Activated CD4-positive, alpha-beta T cell treated with anti-CD3 and anti-CD28 coated beads, Interleukin-2, amount 50 U/mL, for 4 hours (primary cell): ENCODE data around the gene SPAG8.

Experiments
- DNase-seq, 2 experiments: peaks; one replicate each; pipeline ENCODE4 v3.0.0-alpha.2; 2020

The SPAG8 gene

DNA sequence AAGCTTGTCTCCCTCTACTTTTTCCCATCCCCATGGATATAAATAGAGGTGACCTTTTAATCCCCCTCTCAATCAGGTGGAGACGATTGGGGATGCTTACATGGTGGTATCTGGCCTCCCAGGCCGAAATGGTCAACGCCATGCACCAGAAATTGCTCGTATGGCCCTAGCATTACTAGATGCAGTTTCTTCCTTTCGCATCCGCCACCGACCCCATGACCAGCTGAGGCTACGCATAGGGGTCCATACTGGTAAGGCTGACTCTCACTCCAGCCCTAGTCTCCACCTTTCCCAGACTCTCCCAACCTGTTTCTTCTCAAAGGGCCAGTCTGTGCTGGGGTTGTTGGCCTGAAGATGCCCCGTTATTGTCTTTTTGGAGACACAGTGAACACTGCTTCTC lies 3.6 kb downstream of the SPAG8 start:
- DNase-seq = no peak

DNA sequence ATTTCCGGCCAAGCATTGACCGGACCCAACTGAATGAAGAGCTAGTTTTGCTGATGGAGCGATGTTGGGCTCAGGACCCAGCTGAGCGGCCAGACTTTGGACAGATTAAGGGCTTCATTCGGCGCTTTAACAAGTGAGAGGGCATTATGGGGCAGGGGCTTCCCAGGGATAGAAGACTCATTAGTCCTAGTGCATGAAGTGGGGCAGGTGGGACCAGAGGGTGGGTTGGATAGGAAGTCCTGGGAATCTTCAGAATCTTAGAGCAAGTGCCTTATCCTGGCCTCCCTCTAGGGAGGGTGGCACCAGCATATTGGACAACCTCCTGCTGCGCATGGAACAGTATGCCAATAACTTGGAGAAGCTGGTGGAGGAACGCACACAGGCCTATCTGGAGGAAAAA lies 6.0 kb downstream of the SPAG8 start:
- no peak for DNase-seq

DNA sequence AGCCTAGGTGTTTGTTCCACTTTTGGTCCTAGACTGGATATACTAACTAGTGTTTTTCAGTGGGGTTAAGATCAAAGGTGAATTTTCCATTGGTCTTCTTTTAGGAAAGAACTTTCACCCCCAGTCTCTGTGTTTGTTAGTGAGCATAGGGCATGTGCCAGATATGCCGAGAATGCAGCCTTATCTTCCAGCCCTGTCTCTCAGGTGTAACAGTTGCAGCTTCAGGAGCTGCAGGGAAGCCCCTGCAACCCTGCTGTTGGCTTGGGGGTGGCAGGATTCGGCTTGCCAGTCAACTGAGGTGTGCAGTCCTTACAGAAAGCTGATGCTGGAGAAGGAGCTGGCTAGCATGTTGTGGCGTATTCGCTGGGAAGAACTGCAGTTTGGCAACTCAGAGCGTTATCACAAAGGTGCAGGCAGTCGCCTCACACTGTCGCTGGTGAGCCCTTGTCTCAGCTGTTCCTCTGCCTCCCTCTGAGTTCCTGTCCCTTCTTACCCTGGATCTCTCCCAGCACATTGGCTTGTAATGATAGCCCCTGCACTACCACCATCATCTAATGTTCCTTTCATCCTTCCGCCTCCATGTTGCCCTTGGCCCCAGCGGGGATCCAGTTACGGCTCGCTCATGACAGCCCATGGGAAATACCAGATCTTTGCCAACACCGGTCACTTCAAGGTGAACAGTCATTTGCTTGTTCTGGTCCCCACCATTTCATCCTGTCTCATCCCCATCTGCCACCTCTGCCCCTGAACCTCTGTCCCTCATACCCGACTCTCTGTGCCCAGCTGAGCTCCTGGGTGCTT lies 10.5 kb downstream of the SPAG8 start:
- no peak for DNase-seq

DNA sequence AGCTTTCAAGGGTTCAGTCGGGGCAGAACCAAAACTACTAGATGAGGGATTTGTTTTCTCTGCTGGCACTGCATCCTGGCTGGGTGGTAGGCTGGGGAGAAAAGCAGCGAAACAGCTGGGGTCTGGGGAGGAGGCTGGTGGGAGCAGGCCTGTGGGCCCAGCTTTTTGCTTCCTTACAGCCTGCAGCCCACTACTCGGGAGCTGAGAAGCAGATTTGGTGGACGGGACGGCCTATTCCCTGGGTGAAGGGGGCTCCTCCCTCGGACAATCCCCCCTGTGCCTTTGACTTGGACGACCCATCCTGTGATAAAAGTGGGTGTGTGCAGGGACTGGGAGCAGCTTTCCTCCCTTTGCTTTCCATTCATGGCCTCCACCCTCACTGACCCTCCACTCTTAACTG lies 11.5 kb downstream of the SPAG8 start:
- no peak for DNase-seq

DNA sequence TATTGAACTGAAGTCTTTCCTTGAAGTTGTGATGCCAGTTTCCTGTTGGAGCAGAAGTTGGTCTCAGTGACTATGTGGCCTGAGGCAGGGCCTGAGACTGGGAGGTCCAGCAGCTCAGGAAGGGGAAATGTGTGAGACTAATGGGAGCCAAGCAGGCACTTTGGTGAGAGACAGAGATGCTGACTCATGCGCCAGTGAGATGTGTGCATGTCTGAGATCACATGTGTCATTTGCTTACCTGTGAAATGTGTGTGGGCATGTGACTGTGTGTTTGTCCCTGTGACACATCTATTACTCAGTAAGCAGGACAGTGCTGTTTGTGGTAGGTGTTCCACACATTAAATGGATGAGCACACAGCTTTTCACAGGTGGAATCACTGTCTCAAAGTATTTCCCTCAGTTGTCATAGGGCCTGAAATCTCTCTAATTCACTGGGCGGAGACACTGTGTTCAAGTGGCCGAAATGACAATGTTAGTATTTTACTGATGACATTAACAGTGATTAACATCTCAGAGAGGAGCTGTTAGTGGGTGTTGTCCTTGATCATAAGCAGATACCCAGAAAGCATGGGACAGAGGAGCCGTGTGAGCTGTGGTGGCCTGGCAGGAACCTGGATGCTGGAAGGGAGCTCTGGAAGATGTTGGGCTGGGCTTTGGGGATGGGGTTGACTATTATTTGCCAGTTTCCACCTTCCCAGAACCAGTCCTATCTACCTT lies 13.2 kb downstream of the SPAG8 start:
- DNase-seq = peak in 1 of 2 experiments; percentile 12

DNA sequence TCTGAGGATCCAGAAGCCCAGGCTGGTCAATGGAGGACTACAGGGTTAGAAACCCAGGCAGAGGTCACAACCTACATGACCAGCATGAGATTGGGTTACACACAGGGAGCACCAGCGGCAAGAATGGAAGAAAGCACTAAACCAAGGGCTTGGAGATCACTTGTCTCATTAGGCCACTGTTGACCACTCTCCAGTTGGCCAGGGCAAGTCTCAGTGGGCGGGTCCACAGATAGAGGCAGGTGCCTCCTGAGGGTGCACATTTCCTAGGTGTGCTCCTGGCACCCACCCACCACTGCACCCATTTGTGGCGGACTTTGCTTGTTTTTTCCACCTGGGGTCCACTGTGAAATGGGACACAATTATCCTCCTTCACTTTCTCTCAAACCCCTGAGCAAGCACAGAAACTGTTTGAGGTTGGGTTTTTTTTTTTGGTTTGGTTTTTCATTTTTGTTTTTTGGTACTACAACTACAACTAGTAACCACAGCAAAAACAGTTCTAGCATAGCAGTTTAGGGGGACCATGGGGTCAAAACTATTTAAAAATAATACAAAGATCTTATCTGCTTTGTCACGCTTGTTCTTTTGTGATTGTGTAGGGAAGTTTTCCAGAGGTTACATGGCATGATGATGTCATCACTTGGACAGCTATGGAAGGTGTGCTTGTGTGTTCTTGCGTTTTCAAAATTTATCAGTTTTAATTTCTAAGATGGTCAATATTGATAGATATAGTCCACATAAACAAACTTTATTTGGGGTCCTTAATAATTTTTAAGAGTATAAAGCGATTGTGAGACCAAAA lies 14.6 kb downstream of the SPAG8 start:
- DNase-seq = no peak

DNA sequence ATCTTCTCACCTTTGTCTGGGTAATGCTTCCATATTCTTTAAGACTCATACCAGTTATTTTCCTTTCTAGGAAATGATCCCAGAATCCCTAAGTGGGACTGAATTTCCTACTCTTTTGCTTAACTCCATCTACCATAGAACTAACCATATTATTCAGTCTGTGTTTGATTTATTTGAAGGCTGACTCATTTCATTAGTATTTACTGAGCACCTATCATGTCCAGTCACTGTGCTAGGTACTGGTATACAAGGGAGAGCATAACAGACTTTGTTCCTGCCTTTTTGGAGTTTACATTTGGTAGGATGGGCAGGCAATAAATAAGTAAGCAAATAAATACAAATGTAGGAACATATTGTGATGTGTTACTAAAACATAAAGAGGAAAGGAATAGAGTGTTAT lies 16.4 kb downstream of the SPAG8 start:
- DNase-seq = no peak

DNA sequence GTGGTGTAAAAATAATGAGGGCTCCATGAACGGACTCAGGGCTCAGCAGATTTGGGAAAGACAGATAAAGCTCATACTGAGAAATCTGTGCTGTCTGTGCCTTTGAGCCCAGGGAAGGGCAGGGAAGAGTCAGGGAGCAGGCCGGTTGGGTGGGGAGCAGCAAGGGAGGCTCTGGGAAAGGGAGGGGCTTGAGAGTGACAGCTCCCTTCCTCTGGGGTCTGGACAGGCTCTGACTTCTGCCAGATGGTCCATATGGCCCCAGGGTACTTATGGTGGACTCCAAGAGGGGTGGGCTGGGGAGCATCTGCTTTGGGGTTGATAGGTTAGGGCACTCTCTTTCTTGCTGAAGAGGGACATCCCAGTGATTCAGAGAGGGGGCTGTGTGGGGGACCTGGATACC lies 18.6 kb downstream of the SPAG8 start:
- no peak for DNase-seq

DNA sequence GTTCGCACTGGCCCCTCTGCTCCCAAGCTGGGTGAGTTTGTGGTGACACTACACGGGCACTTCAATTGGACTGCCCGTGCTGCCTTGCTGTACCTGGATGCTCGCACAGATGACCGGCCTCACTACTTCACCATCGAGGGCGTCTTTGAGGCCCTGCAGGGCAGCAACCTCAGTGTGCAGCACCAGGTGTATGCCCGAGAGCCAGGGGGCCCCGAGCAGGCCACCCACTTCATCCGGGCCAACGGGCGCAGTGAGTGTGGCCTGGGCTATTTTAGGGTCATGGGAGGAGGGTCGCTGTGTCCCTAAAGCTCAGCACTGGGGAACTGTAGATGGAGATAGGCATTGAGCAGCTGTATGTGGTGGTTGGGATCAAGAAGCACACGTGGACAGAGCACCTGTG lies 19.2 kb downstream of the SPAG8 start:
- DNase-seq = no peak

DNA sequence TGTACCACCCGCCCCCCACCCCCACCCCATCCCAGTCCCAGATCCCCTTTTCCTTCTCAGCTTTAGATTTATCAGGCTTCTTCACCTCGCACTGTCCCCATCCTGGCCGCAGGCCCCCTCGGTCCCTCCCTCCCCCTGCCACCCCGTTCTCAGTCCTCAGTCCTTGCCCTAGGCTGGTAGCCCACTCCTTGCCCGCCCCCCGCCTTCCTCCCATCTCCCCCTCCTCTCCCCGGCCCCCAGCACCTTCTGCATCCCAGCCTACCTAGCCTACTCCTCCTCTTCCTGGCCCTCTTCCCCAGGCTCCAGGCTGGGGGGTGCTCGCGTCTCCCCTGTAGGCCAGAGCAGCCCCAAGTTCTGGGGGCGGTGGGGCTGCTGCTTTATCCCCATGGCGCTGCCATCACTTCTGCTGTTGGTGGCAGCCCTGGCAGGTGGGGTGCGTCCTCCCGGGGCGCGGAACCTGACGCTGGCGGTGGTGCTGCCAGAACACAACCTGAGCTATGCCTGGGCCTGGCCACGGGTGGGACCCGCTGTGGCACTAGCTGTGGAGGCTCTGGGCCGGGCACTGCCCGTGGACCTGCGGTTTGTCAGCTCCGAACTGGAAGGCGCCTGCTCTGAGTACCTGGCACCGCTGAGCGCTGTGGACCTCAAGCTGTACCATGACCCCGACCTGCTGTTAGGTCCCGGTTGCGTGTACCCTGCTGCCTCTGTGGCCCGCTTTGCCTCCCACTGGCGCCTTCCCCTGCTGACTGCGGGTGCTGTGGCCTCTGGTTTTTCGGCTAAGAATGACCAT lies 19.8 kb downstream of the SPAG8 start:
- DNase-seq = no peak

DNA sequence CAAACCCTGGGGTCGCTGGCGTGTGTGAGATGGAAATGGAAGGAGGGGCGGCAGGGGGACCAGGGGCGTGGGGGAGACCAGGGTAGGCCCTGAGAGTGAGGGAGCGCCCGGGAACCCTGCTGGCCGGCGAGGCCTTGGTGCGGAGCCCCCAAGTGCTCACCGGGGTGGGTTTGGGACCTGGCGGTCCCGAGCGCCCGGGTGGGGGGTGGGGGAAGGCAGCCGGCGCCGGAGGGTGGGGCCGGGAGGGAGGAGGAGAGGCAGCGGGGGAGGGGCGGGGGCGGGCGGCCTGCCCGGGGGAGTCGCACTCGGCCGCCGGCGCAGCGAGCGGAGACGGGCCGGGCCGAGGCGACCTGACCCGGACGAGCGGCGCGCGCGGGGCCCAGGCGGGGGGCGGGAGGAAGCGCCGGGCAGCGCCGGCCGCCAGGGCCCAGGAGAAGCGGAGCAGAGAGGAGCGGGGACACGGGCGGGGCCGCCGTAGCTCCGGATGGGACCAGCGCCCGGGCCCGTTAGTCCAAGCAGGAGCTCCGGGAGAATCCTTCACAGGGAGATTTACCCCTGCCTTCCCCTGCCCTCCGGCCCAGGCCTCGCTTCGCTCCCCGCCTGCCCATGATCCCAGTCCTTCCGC lies 20.7 kb downstream of the SPAG8 start, which contains the start of gene NPR2:
Gene NPR2, plus strand, starts transcription at position 295 of the 625 bp plus-strand sequence. CDS start 818 bp downstream, outside the sequence.
- DNase-seq = no peak

DNA sequence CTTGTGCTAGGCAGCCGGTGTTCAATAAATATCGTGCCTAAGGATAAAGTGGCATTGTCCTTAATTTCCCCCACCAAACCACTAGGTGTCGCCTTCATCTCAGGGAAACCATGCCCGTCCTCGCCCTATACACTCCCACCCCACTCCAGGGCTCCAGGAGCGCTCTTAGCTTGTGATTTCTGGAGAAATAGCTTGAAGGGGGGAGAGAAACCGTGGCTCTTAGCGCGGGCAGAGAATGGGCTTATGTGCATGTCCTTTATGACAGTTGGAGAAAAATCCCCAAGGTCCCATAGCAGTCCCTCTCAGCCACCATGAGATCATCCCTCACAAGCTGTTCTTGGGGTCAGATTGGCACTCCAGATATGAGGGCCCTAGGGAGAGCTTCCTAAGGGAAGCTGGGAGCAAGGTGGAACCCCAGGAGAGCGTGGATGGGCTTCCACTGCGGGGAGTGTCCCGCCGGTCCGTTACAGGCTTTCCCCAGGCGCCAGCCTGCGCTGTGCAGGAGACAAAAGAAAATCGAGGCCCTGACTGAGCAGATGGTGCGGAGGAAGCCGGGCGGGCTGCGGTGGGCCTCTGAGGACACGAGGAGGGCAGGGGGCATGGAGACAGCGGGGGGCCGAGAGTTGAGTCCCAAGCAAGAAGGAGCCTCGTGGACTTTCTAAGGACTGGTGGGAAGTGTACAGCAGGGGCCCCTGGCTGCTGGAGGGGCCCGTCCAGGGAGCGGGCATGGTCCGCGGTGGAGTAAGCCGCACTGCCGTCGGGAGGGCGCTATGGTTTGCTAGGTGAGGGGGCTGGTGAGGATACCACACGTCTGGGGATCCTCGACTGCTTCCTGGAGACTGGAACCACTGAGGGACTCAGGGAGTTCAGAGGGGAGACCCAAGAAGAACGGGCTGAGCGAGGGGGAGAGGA lies 21.4 kb downstream of the SPAG8 start:
- peak; percentile 41 to 45 for DNase-seq

DNA sequence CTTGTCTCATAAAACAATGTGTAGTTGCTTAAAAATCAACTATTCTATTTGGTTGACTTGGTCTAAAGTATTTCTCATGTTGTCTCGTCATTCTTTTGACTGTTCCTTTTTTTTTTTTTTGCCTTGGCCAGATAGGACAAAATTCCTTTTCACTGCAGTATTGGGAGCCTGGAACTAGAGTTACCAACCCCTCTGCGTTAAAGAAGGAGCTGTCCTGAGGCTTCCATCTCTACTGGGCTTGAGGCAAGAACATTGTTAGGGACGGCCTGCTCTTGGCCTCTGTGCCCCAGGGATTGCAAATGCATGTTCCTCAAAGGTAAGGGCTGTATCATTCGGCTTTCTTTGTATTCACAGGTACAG lies 22.1 kb downstream of the SPAG8 start:
- DNase-seq = no peak

DNA sequence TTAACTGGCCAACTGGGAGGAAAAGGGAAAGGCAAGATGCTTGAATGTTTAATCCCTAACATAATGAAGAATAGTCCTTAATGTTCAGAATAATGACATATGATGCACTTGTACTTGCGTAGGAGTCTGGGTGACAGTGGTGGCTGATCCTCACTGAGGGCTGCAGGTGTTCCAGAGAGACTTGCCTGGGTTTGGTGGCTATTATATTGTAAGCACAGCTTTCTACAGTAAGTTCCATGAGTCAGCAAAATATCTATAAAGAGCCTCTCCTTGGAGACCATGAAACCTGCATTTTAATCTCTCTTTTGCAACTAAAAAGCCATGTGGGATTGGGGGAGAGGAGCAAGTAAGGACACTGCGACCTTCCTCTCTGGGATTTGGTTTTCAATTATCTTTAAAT lies 22.5 kb downstream of the SPAG8 start:
- DNase-seq = no peak

DNA sequence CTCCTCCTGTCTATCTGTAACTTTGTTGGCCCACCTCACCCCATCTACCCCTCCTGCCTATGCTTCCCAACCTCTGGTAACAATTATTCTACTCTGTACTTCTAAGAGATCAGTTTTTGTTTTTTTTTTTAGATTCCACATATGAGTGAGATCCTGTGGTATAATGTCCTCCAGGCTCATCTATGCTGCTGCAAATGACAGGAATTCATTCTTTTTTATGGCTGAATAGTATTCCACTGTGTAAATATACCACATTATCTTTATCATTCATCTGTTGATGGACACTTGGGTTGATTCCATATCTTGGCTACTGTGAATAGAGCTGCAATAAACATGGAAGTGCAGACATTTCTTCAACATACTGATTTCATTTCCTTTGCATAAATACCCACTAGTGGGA lies 28.6 kb downstream of the SPAG8 start:
- DNase-seq = no peak

DNA sequence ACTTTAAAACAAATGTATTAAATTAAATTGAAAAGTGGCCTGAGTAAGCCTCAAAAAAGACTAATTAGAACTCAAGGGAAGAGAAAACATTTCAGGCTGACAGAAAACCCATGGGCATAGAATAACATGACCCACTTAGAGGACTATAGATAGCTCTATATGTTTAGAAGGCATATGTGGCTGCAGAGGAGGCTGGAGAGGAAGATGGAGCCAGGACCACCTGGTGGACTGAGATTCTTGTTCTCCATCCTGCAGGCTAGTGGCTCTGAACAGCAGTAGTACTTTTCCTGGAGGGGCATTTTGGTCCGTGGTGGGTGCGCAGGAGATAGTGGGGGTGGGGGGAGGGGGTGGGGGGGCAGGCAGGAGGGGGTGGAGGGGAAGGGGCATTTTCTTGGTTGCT lies 31.0 kb downstream of the SPAG8 start:
- no peak for DNase-seq

DNA sequence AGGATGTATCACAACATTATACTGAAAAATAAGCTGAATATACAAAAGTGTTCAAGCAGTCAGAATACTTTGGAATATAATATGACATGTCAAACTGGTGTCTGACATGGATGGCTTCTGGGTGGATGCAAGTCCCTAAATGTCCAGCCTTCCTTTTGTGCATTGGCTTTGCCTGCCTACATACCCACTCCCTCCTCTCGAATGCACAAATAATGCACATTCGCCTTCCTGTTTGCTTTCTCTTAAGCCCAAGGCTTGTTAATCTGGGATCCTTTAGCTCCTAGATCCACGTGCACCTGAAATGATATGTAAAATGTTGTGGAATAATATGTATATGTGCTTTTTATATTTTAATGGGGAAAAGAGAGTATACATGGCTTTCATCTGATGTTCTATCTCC lies 33.6 kb downstream of the SPAG8 start:
- DNase-seq = no peak

DNA sequence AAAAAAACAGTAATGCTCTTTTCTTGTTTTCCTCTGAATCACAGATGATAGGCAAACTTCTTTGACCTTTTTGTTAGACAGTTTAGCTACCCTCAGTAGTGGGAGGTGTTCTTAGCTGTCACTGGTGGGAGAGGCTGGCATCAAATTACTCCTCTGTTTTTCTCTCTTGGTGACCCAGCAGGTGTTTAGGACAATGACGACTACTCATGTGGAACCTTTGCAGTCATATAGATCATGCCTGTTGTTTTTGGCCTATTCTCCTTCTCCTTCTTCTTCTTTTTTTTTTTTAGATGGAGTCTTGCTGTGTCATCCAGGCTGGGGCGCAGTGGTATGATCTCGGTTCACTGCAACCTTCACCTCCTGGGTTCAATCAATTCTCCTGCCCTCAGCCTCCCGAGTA lies 36.0 kb downstream of the SPAG8 start:
- no peak for DNase-seq

DNA sequence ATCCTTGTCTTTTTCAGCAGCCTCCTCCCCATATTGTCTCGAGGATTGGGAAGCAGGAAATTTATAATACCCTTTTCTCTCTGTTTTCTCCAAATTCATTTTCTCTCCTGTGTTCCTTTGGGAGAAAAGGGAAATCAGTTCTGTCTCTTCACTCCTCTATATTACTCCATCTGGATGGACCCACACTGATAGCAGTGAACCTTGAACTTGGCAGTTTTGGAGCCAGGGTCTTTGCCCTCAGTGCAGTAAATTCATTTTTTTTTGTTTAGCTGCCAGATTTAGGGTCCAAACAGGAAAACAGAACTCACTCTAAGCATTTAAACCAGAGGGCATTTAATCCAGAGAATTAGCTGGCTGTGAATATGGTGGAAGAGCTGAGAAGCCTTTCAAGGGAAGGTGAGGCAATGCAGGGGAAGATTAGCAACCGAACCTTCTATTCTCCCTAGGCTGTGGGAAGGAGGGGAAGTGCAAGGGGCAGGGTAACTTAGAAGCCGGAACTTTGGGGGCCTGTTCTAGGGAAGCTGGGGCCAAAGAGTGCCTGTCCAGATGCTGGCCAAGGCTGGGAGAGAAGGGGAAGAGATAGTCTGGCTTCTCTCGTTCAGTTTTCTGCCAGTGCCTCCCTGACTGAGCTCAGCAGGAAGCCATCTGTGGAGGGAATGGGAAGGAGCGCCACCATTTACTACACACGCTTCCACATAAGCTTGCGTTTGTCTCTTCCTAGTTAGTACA lies 37.0 kb downstream of the SPAG8 start:
- no peak for DNase-seq

DNA sequence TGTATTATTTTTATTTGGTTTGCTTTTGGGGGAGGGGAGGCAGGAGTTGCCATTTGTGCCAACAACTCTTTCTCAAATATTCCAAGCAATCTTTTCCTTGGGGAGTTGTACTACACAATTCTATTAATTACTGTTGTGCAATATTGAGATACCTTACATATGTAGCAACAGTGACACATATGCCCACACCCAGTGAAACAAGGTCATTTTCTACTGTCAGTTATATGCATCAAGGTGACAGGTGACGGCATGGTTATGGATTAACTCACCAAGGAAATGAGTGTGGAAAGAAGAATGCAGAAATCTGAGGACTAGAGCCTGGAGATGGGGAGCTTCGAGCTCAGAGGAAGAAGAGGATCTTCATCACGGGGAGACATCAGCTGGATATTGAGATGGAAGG lies 40.1 kb downstream of the SPAG8 start:
- DNase-seq = no peak

DNA sequence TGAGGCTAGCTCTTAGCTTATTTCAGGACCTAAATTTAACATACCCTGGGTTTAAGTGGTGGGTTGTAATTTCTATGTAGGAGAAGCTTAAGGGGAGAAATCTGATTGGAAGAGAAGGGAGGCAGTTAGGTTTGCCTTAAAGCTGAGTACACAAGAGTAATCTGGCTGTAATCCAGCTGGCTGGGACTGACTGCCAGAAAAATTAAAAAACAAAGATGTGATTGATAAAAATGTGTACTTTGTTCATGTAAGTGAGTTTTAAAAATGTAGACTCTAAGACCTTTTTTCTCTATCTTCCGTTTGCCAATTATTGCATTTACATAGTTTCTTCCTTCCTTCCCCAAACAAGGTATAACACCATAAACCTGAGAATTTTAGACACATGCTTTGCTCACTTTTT lies 40.5 kb downstream of the SPAG8 start:
- DNase-seq = no peak
